Astrocyte (in vitro differentiated cells and primary cell): ENCODE data around the gene DAP.

Experiments
- EZH2 ChIP-seq: IDR thresholded peaks from 2 replicates; pipeline ENCODE4 v1.6.1; 2012; ENCODE audit warnings: mild to moderate bottlenecking, low read length, inconsistent platforms; ENCODE audit not compliant: insufficient read depth
- TF ChIP-seq, protein P1 (sequence below): IDR thresholded peaks from 2 replicates; pipeline ENCODE4 v1.5.1; 2011; ENCODE audit warnings: low read depth, mild to moderate bottlenecking, inconsistent platforms, low read length, moderate library complexity; ENCODE audit not compliant: insufficient read depth

DNA sequence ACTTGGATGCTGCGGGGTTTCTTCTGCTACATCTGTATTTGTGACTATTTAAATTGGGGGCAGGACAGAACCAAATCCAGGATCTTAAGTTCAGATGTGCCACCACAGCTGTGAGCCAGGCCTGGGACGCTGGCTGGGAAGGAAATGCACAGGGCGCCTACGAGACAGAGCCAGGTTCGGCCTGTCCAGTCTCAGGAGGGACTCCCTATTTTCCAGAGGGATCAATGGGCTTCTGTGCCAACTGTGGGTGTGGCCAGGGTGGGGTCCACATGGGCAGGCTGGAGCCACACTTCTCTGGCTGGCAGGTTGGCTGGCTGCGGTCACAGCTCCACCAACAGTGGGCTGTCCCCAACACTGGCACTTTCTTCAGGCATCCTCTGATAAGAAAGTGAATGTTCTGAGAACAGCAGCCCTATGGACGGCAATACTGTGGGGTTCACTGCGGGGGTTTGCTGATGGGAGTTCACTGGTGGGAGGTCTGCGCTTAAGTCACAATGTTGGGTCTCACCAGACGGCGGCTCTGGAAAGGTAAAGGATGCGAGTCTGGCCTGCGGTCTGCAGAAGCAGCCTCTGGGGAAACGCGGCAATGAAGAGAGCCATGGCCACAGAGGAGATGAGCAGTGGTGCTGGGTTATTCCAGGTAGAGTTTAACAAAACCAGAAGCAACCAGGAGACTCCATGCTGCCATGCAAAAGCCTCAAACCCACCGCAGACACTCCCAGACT lies 78.1 kb downstream of the DAP start:
- TF ChIP-seq, protein P1, sequence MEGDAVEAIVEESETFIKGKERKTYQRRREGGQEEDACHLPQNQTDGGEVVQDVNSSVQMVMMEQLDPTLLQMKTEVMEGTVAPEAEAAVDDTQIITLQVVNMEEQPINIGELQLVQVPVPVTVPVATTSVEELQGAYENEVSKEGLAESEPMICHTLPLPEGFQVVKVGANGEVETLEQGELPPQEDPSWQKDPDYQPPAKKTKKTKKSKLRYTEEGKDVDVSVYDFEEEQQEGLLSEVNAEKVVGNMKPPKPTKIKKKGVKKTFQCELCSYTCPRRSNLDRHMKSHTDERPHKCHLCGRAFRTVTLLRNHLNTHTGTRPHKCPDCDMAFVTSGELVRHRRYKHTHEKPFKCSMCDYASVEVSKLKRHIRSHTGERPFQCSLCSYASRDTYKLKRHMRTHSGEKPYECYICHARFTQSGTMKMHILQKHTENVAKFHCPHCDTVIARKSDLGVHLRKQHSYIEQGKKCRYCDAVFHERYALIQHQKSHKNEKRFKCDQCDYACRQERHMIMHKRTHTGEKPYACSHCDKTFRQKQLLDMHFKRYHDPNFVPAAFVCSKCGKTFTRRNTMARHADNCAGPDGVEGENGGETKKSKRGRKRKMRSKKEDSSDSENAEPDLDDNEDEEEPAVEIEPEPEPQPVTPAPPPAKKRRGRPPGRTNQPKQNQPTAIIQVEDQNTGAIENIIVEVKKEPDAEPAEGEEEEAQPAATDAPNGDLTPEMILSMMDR: no peak
- no peak for TF ChIP-seq EZH2
